ELR (cell line): ENCODE results near the gene SLC25A51.
A peak's percentile ranks its signal among the peaks of the same experiment; 100 is the strongest.
"Not testable (repeated sequence)": the region's sequence is repeated elsewhere in the genome, so short reads cannot be mapped to it uniquely, and the experiment has no call there.

Experiments
- DNase-seq: peaks from one replicate; pipeline ENCODE4 v3.0.0-alpha.2; 2015; ENCODE audit warnings: low read depth

SLC25A51 gene

GRCh38 chr9:37904445-37905130 is 661 bp upstream of the SLC25A51 start:
- DNase-seq = peak; percentile 42

GRCh38 chr9:37902796-37903646 is 906 bp downstream of the SLC25A51 start:
- DNase-seq = peak; percentile 72

GRCh38 chr9:37902131-37902530 is 1.8 kb downstream of the SLC25A51 start:
- DNase-seq = no peak

- DNase-seq = peak; percentile 43
Measured at GRCh38 chr9:37899041-37899440, 4.9 kb downstream of the SLC25A51 start.

GRCh38 chr9:37897665-37898064 is 6.3 kb downstream of the SLC25A51 start:
- peak; percentile 79 for DNase-seq

GRCh38 chr9:37892063-37892462 is 11.9 kb downstream of the SLC25A51 start:
- DNase-seq = no peak

- DNase-seq = not testable (repeated sequence)
Measured at GRCh38 chr9:37891042-37891441, 12.9 kb downstream of the SLC25A51 start.

GRCh38 chr9:37889536-37889935 is 14.4 kb downstream of the SLC25A51 start:
- no peak for DNase-seq

GRCh38 chr9:37887977-37888583 is 15.8 kb downstream of the SLC25A51 start:
- not testable (repeated sequence) for DNase-seq

- no peak for DNase-seq
Measured at GRCh38 chr9:37880916-37881479, 22.9 kb downstream of the SLC25A51 start.

- no peak for DNase-seq
Measured at GRCh38 chr9:37876376-37876775, 27.6 kb downstream of the SLC25A51 start.

GRCh38 chr9:37873955-37874354 is 30.0 kb downstream of the SLC25A51 start:
- DNase-seq = no peak

- no peak for DNase-seq
Measured at GRCh38 chr9:37870799-37871176, 33.1 kb downstream of the SLC25A51 start.

- DNase-seq = no peak
Measured at GRCh38 chr9:37870081-37870798, 33.7 kb downstream of the SLC25A51 start.

- no peak for DNase-seq
Measured at GRCh38 chr9:37862530-37862929, 41.4 kb downstream of the SLC25A51 start.

GRCh38 chr9:37859043-37859442 is 44.9 kb downstream of the SLC25A51 start:
- DNase-seq = peak; percentile 34

GRCh38 chr9:37856551-37856950 is 47.4 kb downstream of the SLC25A51 start:
- no peak for DNase-seq

GRCh38 chr9:37852222-37852621 is 51.7 kb downstream of the SLC25A51 start:
- DNase-seq = no peak

GRCh38 chr9:37840560-37841194 is 63.2 kb downstream of the SLC25A51 start:
- DNase-seq = peak; percentile 87

GRCh38 chr9:37839496-37840461 is 64.1 kb downstream of the SLC25A51 start:
- DNase-seq = peak; percentile 52
